ENCODE data around the gene IQSEC3.
"Not testable (repeated sequence)": the region's sequence is repeated elsewhere in the genome, so short reads cannot be mapped to it uniquely, and the experiment has no call there.

DNA sequence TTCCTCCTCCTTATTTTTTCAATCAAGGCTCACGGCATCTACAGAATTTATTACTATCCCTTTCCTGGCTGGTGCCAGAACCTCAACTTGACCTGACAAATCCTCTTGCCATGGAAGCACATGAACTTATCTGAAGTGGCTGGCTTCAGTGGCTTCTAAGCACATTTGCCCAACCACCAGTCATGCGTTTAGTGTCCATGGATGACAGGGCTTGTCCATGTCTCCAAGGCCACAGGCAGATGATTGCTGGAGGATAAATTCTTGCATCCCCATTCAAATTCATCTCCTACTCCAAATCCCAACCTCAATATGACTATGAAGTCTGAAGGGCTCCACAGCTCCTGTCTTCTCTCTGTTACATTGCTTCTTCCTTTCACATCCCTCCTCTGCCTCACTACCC, 4.0 kb downstream of the IQSEC3 start:
- TF ChIP-seq, protein P1, sequence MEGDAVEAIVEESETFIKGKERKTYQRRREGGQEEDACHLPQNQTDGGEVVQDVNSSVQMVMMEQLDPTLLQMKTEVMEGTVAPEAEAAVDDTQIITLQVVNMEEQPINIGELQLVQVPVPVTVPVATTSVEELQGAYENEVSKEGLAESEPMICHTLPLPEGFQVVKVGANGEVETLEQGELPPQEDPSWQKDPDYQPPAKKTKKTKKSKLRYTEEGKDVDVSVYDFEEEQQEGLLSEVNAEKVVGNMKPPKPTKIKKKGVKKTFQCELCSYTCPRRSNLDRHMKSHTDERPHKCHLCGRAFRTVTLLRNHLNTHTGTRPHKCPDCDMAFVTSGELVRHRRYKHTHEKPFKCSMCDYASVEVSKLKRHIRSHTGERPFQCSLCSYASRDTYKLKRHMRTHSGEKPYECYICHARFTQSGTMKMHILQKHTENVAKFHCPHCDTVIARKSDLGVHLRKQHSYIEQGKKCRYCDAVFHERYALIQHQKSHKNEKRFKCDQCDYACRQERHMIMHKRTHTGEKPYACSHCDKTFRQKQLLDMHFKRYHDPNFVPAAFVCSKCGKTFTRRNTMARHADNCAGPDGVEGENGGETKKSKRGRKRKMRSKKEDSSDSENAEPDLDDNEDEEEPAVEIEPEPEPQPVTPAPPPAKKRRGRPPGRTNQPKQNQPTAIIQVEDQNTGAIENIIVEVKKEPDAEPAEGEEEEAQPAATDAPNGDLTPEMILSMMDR (IDR thresholded peaks at IDR 0.05; ENCODE audit: low read depth, low read length), result not testable (repeated sequence)
- not testable (repeated sequence) for TF ChIP-seq EZH2phosphoT487 (IDR thresholded peaks at IDR 0.05; ENCODE audit: low read depth)

All from OCI-LY3 (cell line).